Stomach (tissue), 19 donors: ENCODE data around the gene HEBP2. TPM values are rescaled to one million over a fixed set of nuclear protein-coding genes. Genes with fewer than 3 reads are reported as not detected.
"Not testable (repeated sequence)": the region's sequence is repeated elsewhere in the genome, so short reads cannot be mapped to it uniquely, and the experiment has no call there.

Experiments
- DNase-seq, 2 donors: peaks; one replicate each; pipeline versions ENCODE4 v3.0.0 to v3.0.0-alpha.2; 2013 to 2019
- H3K27ac ChIP-seq, 5 donors: fragments of 200-600 bp in 4 of 5; sonication (generic) in 4 of 5; one replicate each; pipeline ENCODE4 v1.5.1; 2013 to 2019; ENCODE audit warnings: mild to moderate bottlenecking in 1 of 5, moderate library complexity in 1 of 5
- H3K27me3 ChIP-seq, 3 donors: fragments of 200-600 bp; sonication (generic); one replicate each; pipeline ENCODE4 v1.5.1; 2017 to 2019; ENCODE audit warnings: mixed run types in 1 of 3
- H3K36me3 ChIP-seq, 4 donors: fragments of 200-600 bp; sonication (generic); 1 replicate in 3 of 4; 2 replicates in 1 of 4; pipeline ENCODE4 v1.5.1; 2016 to 2019
- H3K4me1 ChIP-seq, 4 donors: fragments of 200-600 bp; sonication (generic); one replicate each; pipeline ENCODE4 v1.5.1; 2016 to 2019
- H3K4me3 ChIP-seq, 4 donors: fragments of 200-600 bp; sonication (generic) in 3 of 4; one replicate each; pipeline ENCODE4 v1.5.1; 2016 to 2019; ENCODE audit warnings: mild to moderate bottlenecking in 1 of 4
- H3K9me3 ChIP-seq, 4 donors: fragments of 200-600 bp; sonication (generic); one replicate each; pipeline ENCODE4 v1.5.1; 2016 to 2019
- CTCF ChIP-seq, 7 experiments: fragments of 450-650 bp in 4 of 7; fragments of 200-600 bp in 3 of 7; sonication (generic) in 3 of 7; IDR thresholded peaks; one replicate each; pipeline ENCODE4 v1.5.1; 2016 to 2019; ENCODE audit warnings: antibody characterized with exemption in 7 of 7, control low read depth in 2 of 7, mild to moderate bottlenecking in 1 of 7
- EP300 ChIP-seq: sonication (generic); formaldehyde crosslinking; IDR thresholded peaks from one replicate; pipeline ENCODE4 v1.6.1; 2017; ENCODE audit warnings: antibody characterized with exemption
- POLR2A ChIP-seq, 4 donors: fragments of 450-650 bp; IDR thresholded peaks; one replicate each; pipeline ENCODE4 v1.6.1; 2016; ENCODE audit warnings: antibody characterized with exemption in 4 of 4, control low read depth in 2 of 4, mild to moderate bottlenecking in 1 of 4, moderate library complexity in 1 of 4
- POLR2AphosphoS5 ChIP-seq, 3 donors: sonication (generic); formaldehyde crosslinking; IDR thresholded peaks; one replicate each; pipeline ENCODE4 v1.6.1; 2016; ENCODE audit warnings: antibody characterized with exemption in 3 of 3
- WGBS, 5 donors: extraction: QIAGEN DNeasy Blood & Tissue Kit in 3 of 5; methylation state at CpG; one replicate each; pipeline versions ENCODE4 v1.1.5 to v1.1.7; 2013 to 2018; 5-methylcytosine and 5-hydroxymethylcytosine counted together
- intact Hi-C: fragments of 100-400 bp; cut with DNase I; formaldehyde crosslinking; loops from one replicate; pipeline ENCODE4 v1.15.1; 2023; ENCODE audit warnings: low total_unique reads
- long read RNA-seq, 10 donors: transcript quantifications; one replicate each; lab custom pipeline, GENCODE V29; 2026
- polyA plus RNA-seq, 3 donors: library from polyadenylated mRNA; stranded (reverse); fragments of 200-250 nt; gene quantifications; one replicate each; pipeline ENCODE4 v1.2.3, GENCODE V29; 2013
- total RNA-seq, 5 donors: library from RNA; depleted of rRNA; stranded (reverse); fragments of >200 nt; gene quantifications; one replicate each; pipeline versions ENCODE4 v1.1.0 to v1.2.3, GENCODE V29; 2014 to 2016
- donor health status: healthy with polysubstance abuse.
- donor health status: Bipolar disorder and iron deficiency.
- donor health status: healthy.

HEBP2 gene
- total RNA-seq (100 to 1,000 TPM in 2 of 5 donors, 10 to 100 TPM in 2, 1 to 10 TPM in 1; 9.9 to 351 (median 48.3) TPM), polyA plus RNA-seq (10 to 100 TPM; 20.5 to 49.9 (median 48.5) TPM)
- long read RNA-seq, donor 1, full-length matches to known transcripts, result 15 of 24 reads
- long read RNA-seq, donor 1, partial matches to known transcripts, result 9 of 24 reads
- long read RNA-seq, donor 1, other reads (novel, unspliced or antisense), result 0 of 24 reads
- long read RNA-seq, donor 2, full-length matches to known transcripts, result 30 of 42 reads
- long read RNA-seq, donor 2, partial matches to known transcripts, result 12 of 42 reads
- long read RNA-seq, donor 2, other reads (novel, unspliced or antisense), result 0 of 42 reads
- long read RNA-seq, donor 3, full-length matches to known transcripts, result 13 of 20 reads
- long read RNA-seq, donor 3, partial matches to known transcripts, result 7 of 20 reads
- long read RNA-seq, donor 3, other reads (novel, unspliced or antisense), result 0 of 20 reads
- long read RNA-seq, donor 4, full-length matches to known transcripts, result 4 of 4 reads
- long read RNA-seq, donor 4, partial matches to known transcripts, result 0 of 4 reads
- long read RNA-seq, donor 4, other reads (novel, unspliced or antisense), result 0 of 4 reads
- long read RNA-seq, donor 5, full-length matches to known transcripts, result 26 of 45 reads
- long read RNA-seq, donor 5, partial matches to known transcripts, result 19 of 45 reads
- long read RNA-seq, donor 5, other reads (novel, unspliced or antisense), result 0 of 45 reads
- long read RNA-seq, donor 6, full-length matches to known transcripts, result 91 of 128 reads
- long read RNA-seq, donor 6, partial matches to known transcripts, result 37 of 128 reads
- long read RNA-seq, donor 6, other reads (novel, unspliced or antisense), result 0 of 128 reads
- long read RNA-seq, donor 7, full-length matches to known transcripts, result 25 of 46 reads
- long read RNA-seq, donor 7, partial matches to known transcripts, result 21 of 46 reads
- long read RNA-seq, donor 7, other reads (novel, unspliced or antisense), result 0 of 46 reads
- long read RNA-seq, donor 8, full-length matches to known transcripts, result 33 of 49 reads
- long read RNA-seq, donor 8, partial matches to known transcripts, result 16 of 49 reads
- long read RNA-seq, donor 8, other reads (novel, unspliced or antisense), result 0 of 49 reads
- long read RNA-seq, donor 9, full-length matches to known transcripts, result 39 of 74 reads
- long read RNA-seq, donor 9, partial matches to known transcripts, result 35 of 74 reads
- long read RNA-seq, donor 9, other reads (novel, unspliced or antisense), result 0 of 74 reads
- long read RNA-seq, donor 10, full-length matches to known transcripts, result 10 of 10 reads
- long read RNA-seq, donor 10, partial matches to known transcripts, result 0 of 10 reads
- long read RNA-seq, donor 10, other reads (novel, unspliced or antisense), result 0 of 10 reads

DNA sequence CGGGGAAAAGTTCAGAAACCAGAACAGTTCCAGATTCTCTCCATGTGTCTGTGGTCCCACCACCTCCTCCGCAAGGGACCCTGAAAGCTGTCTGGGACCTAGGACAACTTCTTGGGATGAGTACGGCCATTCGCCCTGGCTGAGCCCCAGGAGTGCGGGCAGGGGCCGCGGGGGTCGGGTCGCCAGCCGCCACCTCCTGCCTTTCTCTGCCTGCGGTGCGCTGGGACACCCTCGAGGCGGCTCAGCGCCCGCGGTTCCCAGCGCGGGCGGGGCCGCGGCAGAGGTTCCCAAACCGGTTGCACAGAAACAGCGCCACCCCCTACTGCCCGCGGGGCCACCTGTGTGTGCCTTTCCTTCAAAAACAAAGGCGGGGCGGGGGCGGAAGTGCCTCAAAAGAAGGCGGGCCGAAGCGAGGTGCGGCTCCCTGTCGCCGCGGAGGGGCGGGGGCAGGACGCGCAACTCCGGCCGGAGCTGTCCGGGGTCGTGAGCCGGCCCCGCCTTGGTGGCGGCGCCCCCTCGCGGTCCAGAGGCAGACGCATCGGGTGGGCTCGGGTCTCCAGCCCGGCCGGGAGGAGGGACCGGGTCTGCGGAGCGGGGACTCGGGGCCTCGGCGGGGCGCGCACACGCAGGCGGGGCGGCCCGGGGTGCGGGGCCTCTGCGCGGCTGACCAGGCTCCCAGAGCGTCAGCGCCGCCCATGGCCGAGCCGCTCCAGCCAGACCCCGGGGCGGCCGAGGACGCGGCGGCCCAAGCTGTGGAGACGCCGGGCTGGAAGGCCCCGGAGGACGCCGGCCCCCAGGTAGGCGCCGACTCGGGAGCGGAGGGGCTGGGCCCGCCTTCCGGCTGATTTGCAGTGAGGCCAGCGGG lies at the start of gene HEBP2:
Gene HEBP2, plus strand, starts transcription at position 423 of the 865 bp plus-strand sequence. Its CDS starts 273 bp downstream, at position 696.
- peaks cover 7 to 44% (median 39%) of the 10 kb centered on the region in 4 donors for H3K4me1 ChIP-seq
- peak; percentile 97 to 98 for DNase-seq
- 0 to 1% (median 0%) methylated on average over 4 to 90 of the region's 92 CpGs for WGBS, 5 donors
- intact Hi-C loops, result no loop called here
- H3K27ac ChIP-seq, result peak within 1 kb of the TSS; percentile 89 to 98 (median 95)
- no peaks in the 10 kb centered on the region for H3K27me3 ChIP-seq
- TF ChIP-seq POLR2A (IDR thresholded peaks at IDR 0.05) (peak in 1 of 4 donors; percentile 47), POLR2AphosphoS5 (IDR thresholded peaks at IDR 0.05) (peak; percentile 78 to 91 (median 82)), EP300 (no peak), CTCF (IDR thresholded peaks at IDR 0.05) (peak in 4 of 7 experiments; percentile 38 to 75 (median 53))
- H3K9me3 ChIP-seq, result no peaks in the 10 kb centered on the region
- peak within 1 kb of the TSS; percentile 78 to 94 (median 84) for H3K4me3 ChIP-seq
- H3K36me3 ChIP-seq, result peaks cover 25 to 36% (median 33%) of the 10 kb centered on the region in 4 donors

DNA sequence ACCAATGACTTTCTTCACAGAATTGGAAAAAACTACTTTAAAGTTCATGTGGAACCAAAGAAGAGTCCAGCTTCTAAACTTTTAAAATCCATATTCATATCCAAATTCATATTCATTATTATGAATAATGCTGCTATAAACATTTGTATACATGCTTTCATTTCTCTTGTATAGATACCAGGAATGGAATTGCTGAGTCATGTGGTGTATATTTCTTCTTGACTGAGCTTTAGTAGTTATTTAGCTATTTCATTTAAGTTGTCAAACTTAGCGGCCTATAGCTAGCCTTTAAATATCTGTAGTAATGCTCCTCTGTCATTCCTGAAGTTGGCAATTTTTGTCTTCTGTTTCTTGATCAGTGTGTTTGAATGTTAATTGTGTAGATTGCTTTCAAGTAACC lies 46.1 kb upstream of the HEBP2 start:
- no peaks in the 10 kb centered on the region for H3K27me3 ChIP-seq
- WGBS, 5 donors, result 87 to 97% (median 90%) methylated on average over 1 of the region's 1 CpG
- no peak for DNase-seq
- H3K4me3 ChIP-seq, result no peak overlapping the region
- TF ChIP-seq POLR2A (IDR thresholded peaks at IDR 0.05), result no peak
- TF ChIP-seq POLR2AphosphoS5 (IDR thresholded peaks at IDR 0.05), result no peak
- no peaks in the 10 kb centered on the region for H3K9me3 ChIP-seq
- intact Hi-C loops, result no loop called here
- H3K4me1 ChIP-seq, result no peaks in the 10 kb centered on the region
- H3K36me3 ChIP-seq, result no peaks in the 10 kb centered on the region
- no peak overlapping the region for H3K27ac ChIP-seq

DNA sequence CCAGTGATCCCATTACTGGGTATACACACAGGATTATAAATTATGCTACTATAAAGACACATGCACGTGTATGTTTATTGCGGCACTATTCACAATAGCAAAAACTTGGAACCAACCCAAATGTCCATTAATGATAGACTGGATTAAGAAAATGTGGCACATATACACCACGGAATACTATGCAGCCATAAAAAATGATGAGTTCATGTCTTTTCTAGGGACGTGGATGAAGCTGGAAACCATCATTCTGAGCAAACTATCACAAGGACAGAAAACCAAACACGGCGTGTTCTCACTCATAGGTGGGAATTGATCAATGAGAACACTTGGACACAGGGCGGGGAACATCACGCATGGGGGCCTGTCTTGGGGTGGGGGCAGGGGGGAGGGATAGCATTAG lies 35.3 kb upstream of the HEBP2 start:
- DNase-seq, H3K27me3 ChIP-seq, H3K27ac ChIP-seq, H3K36me3 ChIP-seq, H3K9me3 ChIP-seq, H3K4me3 ChIP-seq, intact Hi-C loops: not testable (repeated sequence)
- WGBS, 5 donors, result 87 to 95% (median 94%) methylated on average over 8 of the region's 8 CpGs
- peaks cover 0 to 13% (median 0%) of the 10 kb centered on the region in 4 donors for H3K4me1 ChIP-seq

DNA sequence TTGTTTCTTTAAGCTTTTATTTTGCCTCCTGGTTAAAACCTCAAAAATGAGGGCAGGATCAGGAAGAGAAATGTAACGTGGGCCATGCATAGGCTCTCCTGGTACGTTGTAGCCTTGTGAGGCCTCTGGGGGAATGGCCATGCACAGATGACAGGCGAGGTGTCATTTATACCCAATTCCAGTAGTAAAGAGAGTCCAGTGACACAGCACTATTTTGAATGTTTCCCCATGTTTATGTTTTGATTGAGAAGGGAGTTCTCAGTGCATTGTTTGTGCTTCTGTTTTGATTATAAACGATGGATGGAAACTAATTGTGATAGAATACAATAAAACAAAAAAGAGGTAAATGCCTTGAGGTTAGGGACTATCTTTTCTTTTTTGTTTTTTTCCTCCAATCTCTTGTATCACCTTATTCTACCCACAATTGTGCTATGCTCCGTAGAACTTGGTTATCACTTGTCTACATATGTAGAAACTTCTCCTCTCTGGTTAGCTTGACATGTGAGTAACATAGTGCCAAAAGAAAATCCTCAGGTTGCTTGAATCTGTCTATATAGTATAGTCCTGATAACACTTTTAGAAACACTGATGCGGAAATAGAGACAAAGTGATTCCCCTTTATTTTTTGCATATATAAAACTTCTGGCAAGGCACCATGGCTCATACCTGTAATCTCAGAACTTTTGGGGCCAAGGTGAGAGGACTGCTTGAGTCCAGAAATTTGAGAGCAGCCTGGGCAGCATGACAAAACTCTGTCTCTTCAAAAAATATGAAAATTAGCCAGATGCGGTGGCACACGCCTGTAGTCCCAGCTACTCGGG lies 33.2 kb upstream of the HEBP2 start:
- WGBS, 5 donors, result 63 to 80% (median 65%) methylated on average over 9 of the region's 9 CpGs
- TF ChIP-seq POLR2A (IDR thresholded peaks at IDR 0.05), result no peak
- no peaks in the 10 kb centered on the region for H3K36me3 ChIP-seq
- DNase-seq, result no peak
- intact Hi-C loops, result no loop called here
- H3K9me3 ChIP-seq, result peaks cover 0 to 4% (median 0%) of the 10 kb centered on the region in 4 donors
- peaks cover 0 to 13% (median 0%) of the 10 kb centered on the region in 4 donors for H3K4me1 ChIP-seq
- no peak overlapping the region for H3K27ac ChIP-seq
- H3K27me3 ChIP-seq, result no peaks in the 10 kb centered on the region
- H3K4me3 ChIP-seq, result no peak overlapping the region
